Measurements from ENCODE around the gene PC.

DNA sequence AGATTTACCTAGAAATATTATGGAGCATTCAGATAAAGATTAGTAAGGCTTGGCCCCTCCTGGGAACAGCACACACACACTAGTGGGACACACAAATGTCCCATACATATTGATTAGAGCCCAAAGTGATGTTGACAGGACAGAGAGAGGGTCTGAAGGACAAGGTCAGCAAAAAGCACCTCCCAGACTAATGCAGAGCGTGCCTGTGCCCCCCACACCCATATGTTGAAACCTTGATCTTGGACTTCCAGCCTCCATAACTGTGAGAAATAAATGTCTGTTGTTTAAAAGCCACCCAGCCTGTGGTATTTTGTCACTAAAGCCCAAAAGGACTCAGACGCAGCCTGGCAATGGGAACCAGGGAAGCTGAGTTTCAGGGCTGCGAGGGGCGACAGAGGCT, 73.7 kb downstream of the PC start:
- TF ChIP-seq, protein P1, sequence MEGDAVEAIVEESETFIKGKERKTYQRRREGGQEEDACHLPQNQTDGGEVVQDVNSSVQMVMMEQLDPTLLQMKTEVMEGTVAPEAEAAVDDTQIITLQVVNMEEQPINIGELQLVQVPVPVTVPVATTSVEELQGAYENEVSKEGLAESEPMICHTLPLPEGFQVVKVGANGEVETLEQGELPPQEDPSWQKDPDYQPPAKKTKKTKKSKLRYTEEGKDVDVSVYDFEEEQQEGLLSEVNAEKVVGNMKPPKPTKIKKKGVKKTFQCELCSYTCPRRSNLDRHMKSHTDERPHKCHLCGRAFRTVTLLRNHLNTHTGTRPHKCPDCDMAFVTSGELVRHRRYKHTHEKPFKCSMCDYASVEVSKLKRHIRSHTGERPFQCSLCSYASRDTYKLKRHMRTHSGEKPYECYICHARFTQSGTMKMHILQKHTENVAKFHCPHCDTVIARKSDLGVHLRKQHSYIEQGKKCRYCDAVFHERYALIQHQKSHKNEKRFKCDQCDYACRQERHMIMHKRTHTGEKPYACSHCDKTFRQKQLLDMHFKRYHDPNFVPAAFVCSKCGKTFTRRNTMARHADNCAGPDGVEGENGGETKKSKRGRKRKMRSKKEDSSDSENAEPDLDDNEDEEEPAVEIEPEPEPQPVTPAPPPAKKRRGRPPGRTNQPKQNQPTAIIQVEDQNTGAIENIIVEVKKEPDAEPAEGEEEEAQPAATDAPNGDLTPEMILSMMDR (optimal IDR thresholded peaks at IDR 0.05 in 1 of 3, IDR thresholded peaks at IDR 0.05 in 1 of 3, conservative IDR thresholded peaks at IDR 0.05 in 1 of 3; ENCODE audit: extremely low read depth in 1 of 3, insufficient read depth in 2 of 3, low read length in 3 of 3), result no peak
- no peak for TF ChIP-seq EZH2 (IDR thresholded peaks at IDR 0.05; ENCODE audit: low read length)
